GM12878 (cell line): ENCODE results near the gene TK1. TPM values are rescaled to one million over a fixed set of nuclear protein-coding genes. Genes with fewer than 3 reads are reported as not detected.

ENCODE experiments used
- ATAC-seq: fragments of 200-7000 bp; cut with Tn5 transposase; 3 replicates; pipeline ENCODE4 v1.9.1; 2020; ENCODE audit warnings: mild to moderate bottlenecking, moderate library complexity
- BruUV-seq: library from RNA; stranded (reverse); fragments of 400-500 nt; replicated peaks from 2 replicates; lab custom pipeline; 2021; lab: Mats Ljungman, UMichigan
- CTCF ChIA-PET: fragments of 300-600 bp; sonication (Branson Sonifier 250); formaldehyde crosslinking; extraction: SDS; loops from one replicate; lab custom pipeline; 2021; ENCODE audit warnings: inconsistent platforms; lab: Yijun Ruan, JAX
- POLR2A ChIA-PET: fragments of 350-600 bp; formaldehyde crosslinking; extraction: SDS; loops from one replicate; lab custom pipeline; 2021; ENCODE audit warnings: inconsistent platforms; lab: Charles Lee
- RAD21 ChIA-PET: fragments of 300-600 bp; sonication (Branson Sonifier 250); formaldehyde crosslinking; loops from one replicate; lab custom pipeline; 2023; ENCODE audit warnings: antibody characterized with exemption; ENCODE audit not compliant: unreplicated experiment; lab: Charles Lee
- SMC1A ChIA-PET: fragments of 300-600 bp; sonication (Branson Sonifier 250); formaldehyde crosslinking; loops from one replicate; lab custom pipeline; 2023; ENCODE audit not compliant: unreplicated experiment, uncharacterized antibody; lab: Charles Lee
- DNase-seq: peaks from one replicate; pipeline ENCODE4 v3.0.0-alpha.2; 2011; ENCODE audit warnings: low read depth, low spot score
- FAIRE-seq: peaks from 3 replicates; lab custom pipeline; 2011; peaks lifted over from hg19 to GRCh38; lab: Jason Lieb, UNC
- H2AFZ ChIP-seq: 2 replicates; pipeline ENCODE4 v1.6.0; 2011; ENCODE audit warnings: low read depth, low read length, control low read depth; ENCODE audit not compliant: control insufficient read depth
- H3K27ac ChIP-seq: 2 replicates; pipeline ENCODE4 v1.5.1; 2011; ENCODE audit warnings: control low read depth; ENCODE audit not compliant: control insufficient read depth, insufficient read depth
- H3K27me3 ChIP-seq, 2 experiments: replicated peaks in 1 of 2; 2 replicates each; pipeline versions ENCODE4 v1.6.0 to v1.6.1; 2011; ENCODE audit warnings: low read length in 1 of 2; ENCODE audit not compliant: control insufficient read depth in 2 of 2, insufficient read depth in 2 of 2
- H3K36me3 ChIP-seq, 2 experiments: 2 replicates each; pipeline ENCODE4 v1.5.1; 2011; ENCODE audit warnings: low read length in 1 of 2; ENCODE audit not compliant: control insufficient read depth in 2 of 2, insufficient read depth in 2 of 2
- H3K4me1 ChIP-seq: 2 replicates; pipeline ENCODE4 v1.6.1; 2011; ENCODE audit warnings: mild to moderate bottlenecking, low read length, moderate library complexity, mixed read lengths; ENCODE audit not compliant: control insufficient read depth, insufficient read depth
- H3K4me2 ChIP-seq: 2 replicates; pipeline ENCODE4 v1.6.0; 2011; ENCODE audit warnings: control low read depth; ENCODE audit not compliant: control insufficient read depth, insufficient read depth
- H3K4me3 ChIP-seq: fragments of 200-600 bp; sonication (generic); 2 replicates; pipeline ENCODE4 v1.5.1; 2016
- H3K79me2 ChIP-seq: 2 replicates; pipeline ENCODE4 v1.6.0; 2011; ENCODE audit warnings: low read length; ENCODE audit not compliant: control insufficient read depth, insufficient read depth
- H3K9ac ChIP-seq: 2 replicates; pipeline ENCODE4 v1.8.0; 2011; ENCODE audit warnings: low read length, control low read depth, mixed read lengths; ENCODE audit not compliant: control insufficient read depth, insufficient read depth
- H3K9me3 ChIP-seq: replicated peaks from 3 replicates; pipeline ENCODE4 v1.5.1; 2011; ENCODE audit warnings: mild to moderate bottlenecking, low read length; ENCODE audit not compliant: control insufficient read depth, insufficient read depth
- H4K20me1 ChIP-seq: 2 replicates; pipeline ENCODE4 v1.6.0; 2011; ENCODE audit not compliant: control insufficient read depth, insufficient read depth
- BHLHE40 ChIP-seq, 2 experiments: fragments of 450-650 bp in 1 of 2; IDR thresholded peaks; 2 replicates each; pipeline ENCODE4 v1.6.1; 2011 to 2017; ENCODE audit warnings: low read depth in 2 of 2, borderline replicate concordance in 1 of 2, improper control_type of control experiment in 1 of 2, low read length in 1 of 2, mild to moderate bottlenecking in 1 of 2
- BRCA1 ChIP-seq: IDR thresholded peaks from 2 replicates; pipeline ENCODE4 v1.6.1; 2011; ENCODE audit warnings: low read depth, low read length, improper control_type of control experiment
- CBX3 ChIP-seq: fragments of 200-600 bp; sonication (generic); IDR thresholded peaks from 2 replicates; pipeline ENCODE4 v1.6.1; 2016; ENCODE audit warnings: low read depth, borderline replicate concordance
- CHD2 ChIP-seq: IDR thresholded peaks from 2 replicates; pipeline ENCODE4 v1.6.1; 2011; ENCODE audit warnings: low read depth, low read length, improper control_type of control experiment, borderline replicate concordance
- HDAC2 ChIP-seq: fragments of 200-600 bp; sonication (generic); IDR thresholded peaks from 2 replicates; pipeline ENCODE4 v1.6.1; 2017
- MYC ChIP-seq: IDR thresholded peaks from 2 replicates; pipeline ENCODE4 v1.6.1; 2011; ENCODE audit warnings: mild to moderate bottlenecking, low read length, moderate library complexity, inconsistent platforms; ENCODE audit not compliant: insufficient read depth, insufficient replicate concordance, insufficient read length, severe bottlenecking
- NR2C1 ChIP-seq: fragments of 450-650 bp; IDR thresholded peaks from 2 replicates; pipeline ENCODE4 v1.6.1; 2017; ENCODE audit warnings: antibody characterized with exemption, mild to moderate bottlenecking, moderate library complexity
- SIN3A ChIP-seq: IDR thresholded peaks from 2 replicates; pipeline ENCODE4 v1.6.1; 2012; ENCODE audit warnings: low read depth, low read length, improper control_type of control experiment
- SMAD1 ChIP-seq: fragments of 450-650 bp; IDR thresholded peaks from 2 replicates; pipeline ENCODE4 v1.6.1; 2018; ENCODE audit warnings: mild to moderate bottlenecking, low read depth; ENCODE audit not compliant: partially characterized antibody
- SMC3 ChIP-seq: IDR thresholded peaks from 2 replicates; pipeline ENCODE4 v1.6.1; 2011; ENCODE audit warnings: low read length, improper control_type of control experiment, borderline replicate concordance
- WGBS: methylation state at CpG from one replicate; pipeline ENCODE4 v1.1.6; 2016; ENCODE audit warnings: low lambda C conversion rate; ENCODE audit not compliant: insufficient replicate concordance, insufficient coverage; ENCODE audit errors: missing lambda C conversion rate; 5-methylcytosine and 5-hydroxymethylcytosine counted together
- in situ Hi-C: fragments of 300-500 bp; cut with MboI; formaldehyde crosslinking; loops from 9 replicates; pipeline ENCODE4 v1.14.3; 2018; ENCODE audit warnings: mixed read lengths
- intact Hi-C: fragments of 100-400 bp; cut with micrococcal nuclease; formaldehyde crosslinking; loops from one replicate; pipeline ENCODE4 v1.14.2; 2022; ENCODE audit not compliant: unreplicated experiment
- polyA plus RNA-seq, 11 experiments: library from polyadenylated mRNA; depleted of rRNA in 4 of 11; unstranded in 6 of 11; stranded (reverse) in 5 of 11; fragments of >200 nt; fragmentation: Nextera tagmentation in 4 of 11; fragmentation: Illumina TruSeq in 1 of 11; extraction: Ambion mirVana in 4 of 11; extraction: Trizol in 1 of 11; gene quantifications; 1 replicate in 1 of 11; 2 replicates in 10 of 11; pipeline versions ENCODE4 v1.2.1 to v1.2.3, GENCODE V29; 2011 to 2016; ENCODE audit warnings: inconsistent platforms in 2 of 11, missing spikeins in 2 of 11, low read depth in 1 of 11
- total RNA-seq, 4 experiments: library from RNA; depleted of rRNA in 3 of 4; stranded (reverse); fragments of >200 nt in 3 of 4; fragmentation: Illumina TruSeq in 1 of 4; extraction: Trizol in 1 of 4; gene quantifications; 2 replicates each; pipeline versions ENCODE4 v1.2.1 to v1.2.3, GENCODE V29; 2013 to 2021
- TF ChIP-seq, protein P1 (sequence below): fragments of 450-650 bp; IDR thresholded peaks from 2 replicates; pipeline ENCODE4 v1.6.1; 2017; ENCODE audit warnings: borderline replicate concordance
- TF ChIP-seq, protein P2 (sequence below): fragments of 450-650 bp; IDR thresholded peaks from 2 replicates; pipeline ENCODE4 v1.6.1; 2018; ENCODE audit warnings: mild to moderate bottlenecking, low read depth, moderate library complexity; ENCODE audit not compliant: partially characterized antibody

TK1 gene
- total and polyA plus RNA-seq, 10 of the 15 experiments (the other 5 are each of a cell fraction or from before 2014, with no cell fraction given): 4.6 to 175 (median 77.9) TPM

DNA sequence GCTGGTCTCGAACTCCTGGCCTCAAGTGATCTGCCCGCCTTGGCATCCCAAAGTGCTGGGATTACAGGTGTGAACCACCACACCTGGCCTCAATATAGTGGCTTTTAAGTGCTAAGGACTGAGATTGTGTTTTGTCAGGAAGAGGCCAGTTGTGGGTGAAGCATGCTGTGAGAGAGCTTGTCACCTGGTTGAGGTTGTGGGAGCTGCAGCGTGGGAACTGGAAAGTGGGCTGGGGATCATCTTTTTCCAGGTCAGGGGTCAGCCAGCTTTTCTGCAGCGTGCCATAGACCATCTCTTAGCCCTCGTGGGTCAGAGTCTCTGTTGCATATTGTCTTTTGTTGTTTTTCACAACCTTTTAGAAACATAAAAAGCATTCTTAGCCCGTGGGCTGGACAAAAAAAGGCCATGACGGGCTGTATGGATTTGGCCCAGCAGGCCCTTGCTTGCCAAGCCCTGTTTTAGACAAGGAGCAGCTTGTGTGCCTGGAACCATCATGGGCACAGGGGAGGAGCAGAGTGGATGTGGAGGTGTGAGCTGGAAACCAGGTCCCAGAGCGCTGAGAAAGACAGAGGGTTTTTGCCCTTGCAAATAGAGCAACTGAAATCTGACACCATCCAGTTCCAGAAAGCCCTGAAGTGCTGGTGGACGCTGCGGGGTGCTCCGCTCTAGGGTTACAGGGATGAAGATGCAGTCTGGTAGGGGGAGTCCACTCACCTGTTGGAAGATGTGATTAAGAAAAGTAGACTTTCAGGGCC lies 32.7 kb upstream of the TK1 start:
- Histone ChIP-seq H3K4me1 (peaks cover 3% of the 10 kb centered on the region; the same call in 1 of the 2 replicates), H3K9me3 (no peaks in the 10 kb centered on the region), H3K27ac (no peak overlapping the region), H3K27me3 (no peaks in the 10 kb centered on the region; a peak in 1 of 4 replicates), H3K36me3 (peaks cover 4 to 17% of the 10 kb centered on the region in 2 experiments; a peak in 3 of 4 replicates), H3K4me2 (no peak overlapping the region), H2AFZ (no peak overlapping the region), H3K79me2 (peaks cover 19% of the 10 kb centered on the region), H4K20me1 (no peaks in the 10 kb centered on the region), H3K4me3 (no peak overlapping the region), H3K9ac (no peak overlapping the region)
- no peak for ATAC-seq
- TF ChIP-seq SMAD1: no peak
- no peak for TF ChIP-seq BHLHE40 (IDR thresholded peaks at IDR 0.05; ENCODE audit: borderline replicate concordance in 1 of 2, low read depth in 2 of 2, low read length in 1 of 2)
- TF ChIP-seq, protein P1, sequence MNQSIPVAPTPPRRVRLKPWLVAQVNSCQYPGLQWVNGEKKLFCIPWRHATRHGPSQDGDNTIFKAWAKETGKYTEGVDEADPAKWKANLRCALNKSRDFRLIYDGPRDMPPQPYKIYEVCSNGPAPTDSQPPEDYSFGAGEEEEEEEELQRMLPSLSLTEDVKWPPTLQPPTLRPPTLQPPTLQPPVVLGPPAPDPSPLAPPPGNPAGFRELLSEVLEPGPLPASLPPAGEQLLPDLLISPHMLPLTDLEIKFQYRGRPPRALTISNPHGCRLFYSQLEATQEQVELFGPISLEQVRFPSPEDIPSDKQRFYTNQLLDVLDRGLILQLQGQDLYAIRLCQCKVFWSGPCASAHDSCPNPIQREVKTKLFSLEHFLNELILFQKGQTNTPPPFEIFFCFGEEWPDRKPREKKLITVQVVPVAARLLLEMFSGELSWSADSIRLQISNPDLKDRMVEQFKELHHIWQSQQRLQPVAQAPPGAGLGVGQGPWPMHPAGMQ: no peak
- no peak for TF ChIP-seq CHD2
- TF ChIP-seq CBX3: no peak
- TF ChIP-seq MYC: no peak
- no peak for TF ChIP-seq SMC3
- no peak for TF ChIP-seq NR2C1
- no peak for TF ChIP-seq HDAC2
- no peak for TF ChIP-seq SIN3A
- TF ChIP-seq BRCA1: no peak
- TF ChIP-seq, protein P2, sequence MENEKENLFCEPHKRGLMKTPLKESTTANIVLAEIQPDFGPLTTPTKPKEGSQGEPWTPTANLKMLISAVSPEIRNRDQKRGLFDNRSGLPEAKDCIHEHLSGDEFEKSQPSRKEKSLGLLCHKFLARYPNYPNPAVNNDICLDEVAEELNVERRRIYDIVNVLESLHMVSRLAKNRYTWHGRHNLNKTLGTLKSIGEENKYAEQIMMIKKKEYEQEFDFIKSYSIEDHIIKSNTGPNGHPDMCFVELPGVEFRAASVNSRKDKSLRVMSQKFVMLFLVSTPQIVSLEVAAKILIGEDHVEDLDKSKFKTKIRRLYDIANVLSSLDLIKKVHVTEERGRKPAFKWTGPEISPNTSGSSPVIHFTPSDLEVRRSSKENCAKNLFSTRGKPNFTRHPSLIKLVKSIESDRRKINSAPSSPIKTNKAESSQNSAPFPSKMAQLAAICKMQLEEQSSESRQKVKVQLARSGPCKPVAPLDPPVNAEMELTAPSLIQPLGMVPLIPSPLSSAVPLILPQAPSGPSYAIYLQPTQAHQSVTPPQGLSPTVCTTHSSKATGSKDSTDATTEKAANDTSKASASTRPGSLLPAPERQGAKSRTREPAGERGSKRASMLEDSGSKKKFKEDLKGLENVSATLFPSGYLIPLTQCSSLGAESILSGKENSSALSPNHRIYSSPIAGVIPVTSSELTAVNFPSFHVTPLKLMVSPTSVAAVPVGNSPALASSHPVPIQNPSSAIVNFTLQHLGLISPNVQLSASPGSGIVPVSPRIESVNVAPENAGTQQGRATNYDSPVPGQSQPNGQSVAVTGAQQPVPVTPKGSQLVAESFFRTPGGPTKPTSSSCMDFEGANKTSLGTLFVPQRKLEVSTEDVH: no peak
- intact Hi-C loops (no loop called here), in situ Hi-C loops (no loop called here)
- ChIA-PET RAD21 (interaction anchor here (0.8 kb wide), 1 partner anchor 30 kb away, joined by 3 read pairs; no protein-coding TSS in a partner anchor), SMC1A (no interaction called here), CTCF (interaction anchor here (0.6 to 2.1 kb wide), 5 partner anchors 31 to 1790 kb away, joined by 3 to 5 read pairs (median 3); no protein-coding TSS in a partner anchor), POLR2A (no interaction called here)
- DNase-seq: no peak
- WGBS: 98% methylated on average over 11 of the region's 11 CpGs
- no TSS peak for BruUV-seq
- no peak for FAIRE-seq
